Left lung (tissue), 10 donors: ENCODE results near the gene SDCCAG8. TPM values are rescaled to one million over a fixed set of nuclear protein-coding genes. Genes with fewer than 3 reads are reported as not detected.

Experiments used
- ATAC-seq: fragments of 200-7000 bp; cut with Tn5 transposase; one replicate; pipeline ENCODE4 v1.9.1; 2020; ENCODE audit warnings: moderate library complexity
- DNase-seq, 4 donors: peaks; one replicate each; pipeline ENCODE4 v3.0.0-alpha.2; 2013 to 2020
- H3K27ac ChIP-seq, 2 donors: fragments of 200-600 bp; sonication (generic) in 1 of 2; one replicate each; pipeline versions ENCODE4 v1.5.0 to v1.8.0; 2020 to 2021
- H3K27me3 ChIP-seq, 2 donors: fragments of 200-600 bp; sonication (generic) in 1 of 2; one replicate each; pipeline versions ENCODE4 v1.5.0 to v1.8.0; 2020 to 2021
- H3K36me3 ChIP-seq, 2 donors: fragments of 200-600 bp; sonication (generic) in 1 of 2; one replicate each; pipeline versions ENCODE4 v1.5.0 to v1.8.0; 2020 to 2021
- H3K4me1 ChIP-seq, 2 donors: fragments of 200-600 bp; one replicate each; pipeline ENCODE4 v1.8.0; 2021
- H3K4me3 ChIP-seq, 2 donors: fragments of 200-600 bp; sonication (generic) in 1 of 2; one replicate each; pipeline versions ENCODE4 v1.5.0 to v1.8.0; 2020 to 2021; ENCODE audit warnings: mild to moderate bottlenecking in 1 of 2
- H3K9me3 ChIP-seq, 2 donors: fragments of 200-600 bp; sonication (generic) in 1 of 2; one replicate each; pipeline versions ENCODE4 v1.5.0 to v1.8.0; 2020 to 2021
- CTCF ChIP-seq, 2 donors: fragments of 200-600 bp; sonication (generic) in 1 of 2; IDR thresholded peaks; one replicate each; pipeline versions ENCODE4 v1.5.0 to v1.8.0; 2021; ENCODE audit warnings: antibody characterized with exemption in 2 of 2
- intact Hi-C, 2 donors: fragments of 100-400 bp; cut with DNase I; formaldehyde crosslinking; loops; one replicate each; pipeline versions ENCODE4 v1.11.2 to v1.14.2; 2022
- polyA plus RNA-seq, 6 donors: library from polyadenylated mRNA; unstranded; fragments of 120-200 nt; gene quantifications; one replicate each; pipeline ENCODE4 v1.2.1, GENCODE V29; 2013; ENCODE audit not compliant: insufficient read length in 6 of 6
- total RNA-seq, 2 donors: library from RNA; stranded (reverse); fragmentation: NEBNext Ultra II Directional; extraction: Animal tissue kit (Norgen Biotek cat#: 25700); gene quantifications; one replicate each; pipeline ENCODE4 v1.2.1, GENCODE V29; 2021
- donor health status: DM: no; HTN: yes; CAD: no.
- donor health status: DM: no; HTN: no; CAD: no.

SDCCAG8 gene
- total and polyA plus RNA-seq, 8 donors = 36.6 to 83.7 (median 44.6) TPM

DNA sequence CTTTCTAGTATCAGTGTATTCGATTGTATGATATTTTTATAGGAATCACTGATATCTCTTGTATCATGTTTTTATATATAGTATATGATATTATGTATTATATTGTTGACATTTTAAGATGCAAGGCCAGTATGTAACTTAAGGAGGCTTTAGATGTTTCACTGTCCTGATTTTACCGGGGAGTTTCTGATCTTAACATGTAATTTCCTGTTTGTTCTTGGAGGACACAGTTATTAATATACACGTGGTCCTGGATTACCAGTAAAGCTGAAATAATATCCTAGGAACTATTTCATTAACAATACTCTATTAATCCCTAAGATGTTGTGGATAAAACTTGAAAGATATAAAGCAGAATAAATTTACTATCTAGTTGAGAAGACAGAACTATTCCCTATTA lies 19.5 kb downstream of the SDCCAG8 start:
- no peak for ATAC-seq
- Histone ChIP-seq H3K27me3 (no peaks in the 10 kb centered on the region), H3K9me3 (peaks cover 0 to 4% of the 10 kb centered on the region in 2 donors), H3K4me3 (no peak overlapping the region), H3K4me1 (peaks cover 8 to 11% of the 10 kb centered on the region in 2 donors), H3K27ac (no peak overlapping the region), H3K36me3 (peaks cover 0 to 54% of the 10 kb centered on the region in 2 donors)
- DNase-seq = no peak
- intact Hi-C loops = no loop called here
- no peak for TF ChIP-seq CTCF (IDR thresholded peaks at IDR 0.05)

GRCh38 chr1:243280571-243281129 lies 24.8 kb downstream of the SDCCAG8 start:
- ATAC-seq = no peak
- Histone ChIP-seq H3K4me3 (no peak overlapping the region), H3K36me3 (peaks cover 0 to 48% of the 10 kb centered on the region in 2 donors), H3K27ac (no peak overlapping the region), H3K4me1 (peaks cover 0 to 19% of the 10 kb centered on the region in 2 donors), H3K9me3 (peaks cover 0 to 4% of the 10 kb centered on the region in 2 donors), H3K27me3 (no peaks in the 10 kb centered on the region)
- TF ChIP-seq CTCF (IDR thresholded peaks at IDR 0.05) = no peak
- DNase-seq = no peak
- intact Hi-C loops = no loop called here

DNA sequence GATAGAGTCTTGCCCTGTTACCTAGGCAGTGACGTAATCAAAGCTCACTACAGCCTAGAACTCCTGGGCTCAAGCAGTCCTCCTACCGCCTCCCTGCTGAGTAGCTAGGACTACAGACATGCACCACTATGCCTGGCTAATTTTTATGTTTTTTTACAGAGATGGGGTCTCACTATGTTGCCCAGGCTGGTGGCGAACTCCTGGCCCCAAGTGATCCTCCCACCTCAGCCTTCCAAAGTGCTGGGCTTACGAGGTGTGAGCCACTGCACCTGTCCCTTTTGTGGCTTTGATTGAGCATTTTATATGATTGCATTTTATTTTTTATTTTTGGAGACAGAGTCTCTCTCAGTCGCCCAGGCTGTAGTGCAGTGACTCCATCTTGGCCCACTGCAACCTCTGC lies 25.8 kb downstream of the SDCCAG8 start:
- DNase-seq (no peak), ATAC-seq (no peak)
- TF ChIP-seq CTCF (IDR thresholded peaks at IDR 0.05) = no peak
- intact Hi-C loops = no loop called here
- Histone ChIP-seq H3K4me3 (no peak overlapping the region), H3K27ac (no peak overlapping the region), H3K9me3 (peaks cover 0 to 4% of the 10 kb centered on the region in 2 donors), H3K27me3 (no peaks in the 10 kb centered on the region), H3K36me3 (peaks cover 0 to 38% of the 10 kb centered on the region in 2 donors), H3K4me1 (peaks cover 5 to 29% of the 10 kb centered on the region in 2 donors)

DNA sequence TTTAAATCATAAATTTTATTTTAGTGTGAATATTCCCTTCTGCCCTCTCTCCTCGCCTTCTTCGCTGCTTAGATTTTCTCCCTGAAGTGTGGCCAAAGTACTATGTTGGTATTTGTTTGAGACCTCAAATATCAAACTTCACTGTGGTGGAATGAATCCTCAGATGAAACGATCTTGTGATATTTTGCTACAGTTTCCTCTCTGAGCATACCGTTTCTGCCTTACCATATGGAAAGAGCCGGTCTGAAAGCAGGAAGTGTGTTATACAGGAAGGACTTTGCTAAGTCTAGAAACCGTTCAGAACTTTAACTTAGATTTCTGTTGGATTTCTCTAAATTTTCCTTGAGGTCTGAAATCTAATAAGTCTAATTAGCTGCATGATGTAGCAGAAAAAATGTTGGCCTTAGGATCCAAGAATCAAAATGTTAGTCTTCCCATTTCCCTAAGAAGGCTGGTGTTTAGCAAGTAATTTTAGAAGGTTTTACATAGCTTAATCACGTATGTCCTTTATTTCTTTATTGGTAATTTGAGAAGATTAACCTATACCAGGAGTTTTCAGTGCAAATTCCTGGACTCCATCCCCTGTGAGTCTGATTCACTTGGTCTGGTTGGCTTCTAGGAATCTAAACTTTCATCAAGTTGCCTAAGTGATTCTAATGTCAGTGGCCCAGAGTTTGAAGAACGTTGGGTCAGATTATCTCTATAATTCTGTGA lies 30.7 kb downstream of the SDCCAG8 start:
- no peak overlapping the region for H3K4me3 ChIP-seq
- H3K9me3 ChIP-seq = no peaks in the 10 kb centered on the region
- peaks cover 0 to 31% of the 10 kb centered on the region in 2 donors for H3K36me3 ChIP-seq
- peaks cover 18 to 58% of the 10 kb centered on the region in 2 donors for H3K4me1 ChIP-seq
- no peak for DNase-seq
- intact Hi-C loops = no loop called here
- peak; percentile 34 for ATAC-seq
- H3K27me3 ChIP-seq = no peaks in the 10 kb centered on the region
- H3K27ac ChIP-seq = peak overlapping the region; percentile 77 to 86
- no peak for TF ChIP-seq CTCF (IDR thresholded peaks at IDR 0.05)

DNA sequence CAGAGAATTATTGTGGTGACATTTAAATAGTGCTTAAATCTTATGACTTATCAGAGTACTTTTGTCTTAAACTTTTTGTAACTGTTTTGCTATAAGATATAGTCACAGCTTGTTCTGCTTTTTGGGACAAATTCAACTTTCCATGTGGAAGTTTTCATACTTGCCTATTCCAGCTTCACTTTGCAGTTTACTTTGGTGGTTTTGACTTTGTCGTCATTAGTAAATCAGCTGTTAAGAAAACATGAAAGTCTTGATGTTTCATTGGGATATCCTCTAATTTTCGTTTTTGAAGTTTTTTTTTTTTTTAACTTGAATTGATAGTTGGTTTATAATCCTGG lies 31.3 kb downstream of the SDCCAG8 start:
- no peaks in the 10 kb centered on the region for H3K27me3 ChIP-seq
- no peak overlapping the region for H3K4me3 ChIP-seq
- peaks cover 18 to 58% of the 10 kb centered on the region in 2 donors for H3K4me1 ChIP-seq
- DNase-seq (peak in 2 of 4 donors; percentile 43 to 54), ATAC-seq (peak; percentile 44)
- H3K36me3 ChIP-seq = peaks cover 0 to 31% of the 10 kb centered on the region in 2 donors
- H3K9me3 ChIP-seq = no peaks in the 10 kb centered on the region
- no peak for TF ChIP-seq CTCF (IDR thresholded peaks at IDR 0.05)
- peak overlapping the region; percentile 77 to 86 for H3K27ac ChIP-seq
- intact Hi-C loops = no loop called here
